Ishikawa (cell line): ENCODE data around the gene NRG4.

Experiments
- CEBPB ChIP-seq: IDR thresholded peaks from 2 replicates; pipeline ENCODE4 v1.6.1; 2012
- CREB1 ChIP-seq: IDR thresholded peaks from 2 replicates; pipeline ENCODE4 v1.6.1; 2012; ENCODE audit warnings: low read depth
- EGR1 ChIP-seq: IDR thresholded peaks from 2 replicates; pipeline ENCODE4 v1.6.1; 2012
- EP300 ChIP-seq: IDR thresholded peaks from 2 replicates; pipeline ENCODE4 v1.6.1; 2012; ENCODE audit warnings: borderline replicate concordance
- FOXM1 ChIP-seq: IDR thresholded peaks from 2 replicates; pipeline ENCODE4 v1.6.1; 2012; ENCODE audit warnings: low read depth, borderline replicate concordance
- MAX ChIP-seq: IDR thresholded peaks from 2 replicates; pipeline ENCODE4 v1.6.1; 2012
- NFIC ChIP-seq: IDR thresholded peaks from 2 replicates; pipeline ENCODE4 v1.6.1; 2012
- RAD21 ChIP-seq: IDR thresholded peaks from 2 replicates; pipeline ENCODE4 v1.6.1; 2012; ENCODE audit warnings: low read depth
- REST ChIP-seq: IDR thresholded peaks from 2 replicates; pipeline ENCODE4 v1.6.1; 2012; ENCODE audit warnings: low read depth, mild to moderate bottlenecking
- TAF1 ChIP-seq: IDR thresholded peaks from 2 replicates; pipeline ENCODE4 v1.6.1; 2012; ENCODE audit warnings: low read depth, mild to moderate bottlenecking
- TCF12 ChIP-seq: IDR thresholded peaks from 2 replicates; pipeline ENCODE4 v1.6.1; 2012; ENCODE audit warnings: low read depth
- TEAD4 ChIP-seq: IDR thresholded peaks from 2 replicates; pipeline ENCODE4 v1.6.1; 2012
- USF1 ChIP-seq: IDR thresholded peaks from 2 replicates; pipeline ENCODE4 v1.6.1; 2012
- YY1 ChIP-seq: IDR thresholded peaks from 2 replicates; pipeline ENCODE4 v1.6.1; 2012; ENCODE audit warnings: low read depth
- ZBTB7A ChIP-seq: IDR thresholded peaks from 2 replicates; pipeline ENCODE4 v1.6.1; 2012; ENCODE audit warnings: low read depth

NRG4 gene

GRCh38 chr15:75995611-75996010 lies 16.6 kb downstream of the NRG4 start:
- TF ChIP-seq MAX (no peak), TCF12 (no peak), TEAD4 (no peak), RAD21 (no peak), REST (no peak), ZBTB7A (no peak), NFIC (no peak), EGR1 (no peak), USF1 (no peak), CREB1 (no peak), FOXM1 (no peak), CEBPB (no peak), EP300 (no peak), TAF1 (no peak), YY1 (no peak)

GRCh38 chr15:75994220-75994619 lies 18.0 kb downstream of the NRG4 start:
- TF ChIP-seq TAF1 (no peak), YY1 (no peak), TEAD4 (no peak), NFIC (no peak), CREB1 (no peak)

GRCh38 chr15:75992897-75993296 lies 19.3 kb downstream of the NRG4 start:
- TF ChIP-seq USF1 (no peak), CEBPB (no peak), ZBTB7A (no peak), RAD21 (no peak), MAX (no peak), EP300 (no peak), CREB1 (no peak), YY1 (no peak), NFIC (no peak)

- TF ChIP-seq MAX, result no peak
- TF ChIP-seq CEBPB, result no peak
- TF ChIP-seq REST, result no peak
- TF ChIP-seq YY1, result no peak
- TF ChIP-seq EGR1, result no peak
- no peak for TF ChIP-seq TAF1
- TF ChIP-seq ZBTB7A, result no peak
- no peak for TF ChIP-seq RAD21
- no peak for TF ChIP-seq CREB1
Measured at GRCh38 chr15:75989875-75990274, 22.3 kb downstream of the NRG4 start.

GRCh38 chr15:75989045-75989444 lies 23.2 kb downstream of the NRG4 start:
- TF ChIP-seq YY1, result no peak
- TF ChIP-seq CREB1, result no peak
- TF ChIP-seq USF1, result no peak
- no peak for TF ChIP-seq TCF12
- TF ChIP-seq TAF1, result no peak
- TF ChIP-seq NFIC, result no peak
- no peak for TF ChIP-seq REST
- TF ChIP-seq CEBPB, result no peak
- no peak for TF ChIP-seq TEAD4
- TF ChIP-seq MAX, result no peak
- no peak for TF ChIP-seq EP300
- no peak for TF ChIP-seq FOXM1
- no peak for TF ChIP-seq EGR1
- no peak for TF ChIP-seq RAD21
